Activated effector memory CD4-positive, alpha-beta T cell treated with Interleukin-2 at 50 U/mL for 16 hours (primary cell): ENCODE data around the gene CTSA.
"Not testable (repeated sequence)": the region's sequence is repeated elsewhere in the genome, so short reads cannot be mapped to it uniquely, and the experiment has no call there.

Source experiments
- DNase-seq: peaks from one replicate; pipeline ENCODE4 v3.0.0-alpha.2; 2020

Gene CTSA

GRCh38 chr20:45919542-45920399 is 28.6 kb downstream of the CTSA start:
- no peak for DNase-seq

- DNase-seq = no peak
Measured at GRCh38 chr20:45920462-45921336, 29.6 kb downstream of the CTSA start.

- no peak for DNase-seq
Measured at GRCh38 chr20:45921337-45922189, 30.4 kb downstream of the CTSA start.

- DNase-seq = no peak
Measured at GRCh38 chr20:45924391-45925261, 33.5 kb downstream of the CTSA start.

GRCh38 chr20:45925821-45926506 is 34.8 kb downstream of the CTSA start:
- no peak for DNase-seq

- DNase-seq = no peak
Measured at GRCh38 chr20:45926731-45927070, 35.6 kb downstream of the CTSA start.

- no peak for DNase-seq
Measured at GRCh38 chr20:45927071-45927878, 36.1 kb downstream of the CTSA start.

- not testable (repeated sequence) for DNase-seq
Measured at GRCh38 chr20:45931680-45932079, 40.5 kb downstream of the CTSA start.

GRCh38 chr20:45933266-45934045 is 42.3 kb downstream of the CTSA start:
- DNase-seq = peak; percentile 52

GRCh38 chr20:45934046-45934585 is 43.0 kb downstream of the CTSA start:
- no peak for DNase-seq

- peak; percentile 96 for DNase-seq
Measured at GRCh38 chr20:45934586-45935415, 43.7 kb downstream of the CTSA start, which contains the start of gene PCIF1. Gene PCIF1 (plus strand): TSS chr20:45934683. CDS start chr20:45939000, 4,317 bp downstream.

- DNase-seq = no peak
Measured at GRCh38 chr20:45935416-45936046, 44.4 kb downstream of the CTSA start.

GRCh38 chr20:45937765-45938164 is 46.6 kb downstream of the CTSA start:
- no peak for DNase-seq

GRCh38 chr20:45938727-45939438 is 47.7 kb downstream of the CTSA start:
- no peak for DNase-seq

GRCh38 chr20:45940053-45940452 is 48.9 kb downstream of the CTSA start:
- DNase-seq = no peak

GRCh38 chr20:45940469-45940868 is 49.3 kb downstream of the CTSA start:
- DNase-seq = no peak

GRCh38 chr20:45943613-45944012 is 52.5 kb downstream of the CTSA start:
- DNase-seq = no peak
